GM21447 (cell line): ENCODE results near the gene ZNF879.

Experiments used
- ATAC-seq: cut with Tn5 transposase; IDR thresholded peaks from one replicate; pipeline ENCODE4 v1.9.1; 2021; ENCODE audit not compliant: unreplicated experiment

ZNF879 gene

GRCh38 chr5:179006564-179006963 is 17.0 kb upstream of the ZNF879 start:
- ATAC-seq: no peak

DNA sequence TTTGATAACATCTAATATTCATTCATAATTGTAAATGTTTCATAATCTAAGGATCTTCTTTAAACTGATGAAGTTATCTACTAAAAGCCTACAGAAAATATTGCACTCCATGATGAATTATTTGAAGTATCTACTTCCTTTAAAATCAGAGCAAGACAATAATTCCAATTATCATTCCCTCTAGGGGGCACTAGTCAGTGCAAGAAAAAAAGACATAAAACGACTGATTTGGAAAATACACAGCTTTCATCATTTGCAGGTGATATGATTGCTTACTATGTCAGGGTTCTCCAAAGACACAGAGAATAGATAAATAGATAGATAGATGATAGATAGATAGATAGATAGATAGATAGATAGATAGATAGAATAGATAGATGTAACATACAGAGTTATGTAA is 14.9 kb upstream of the ZNF879 start:
- ATAC-seq: no peak

- ATAC-seq: no peak
Observed at GRCh38 chr5:179033004-179033580, 9.5 kb downstream of the ZNF879 start.

DNA sequence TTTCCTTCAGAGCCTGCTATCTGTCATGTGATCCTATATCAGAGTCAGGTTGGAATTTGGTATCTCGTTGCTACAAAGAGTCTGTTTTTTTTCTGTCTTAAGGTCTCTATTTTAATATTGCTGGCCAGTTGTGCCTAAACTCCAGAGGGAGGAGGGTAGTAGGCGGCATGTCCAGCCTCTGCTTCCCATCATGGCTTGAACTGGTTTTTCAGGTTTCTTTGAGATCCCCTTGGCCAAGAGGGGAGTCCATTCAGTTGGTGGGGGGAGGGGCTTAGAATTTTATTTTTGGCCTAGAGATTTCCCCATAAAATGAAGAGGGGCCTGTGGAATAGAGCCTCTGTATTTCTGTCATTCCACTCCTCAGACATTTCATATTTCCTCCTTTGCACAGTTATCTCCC is 21.2 kb downstream of the ZNF879 start:
- no peak for ATAC-seq

GRCh38 chr5:179051784-179052183 is 28.2 kb downstream of the ZNF879 start:
- no peak for ATAC-seq

DNA sequence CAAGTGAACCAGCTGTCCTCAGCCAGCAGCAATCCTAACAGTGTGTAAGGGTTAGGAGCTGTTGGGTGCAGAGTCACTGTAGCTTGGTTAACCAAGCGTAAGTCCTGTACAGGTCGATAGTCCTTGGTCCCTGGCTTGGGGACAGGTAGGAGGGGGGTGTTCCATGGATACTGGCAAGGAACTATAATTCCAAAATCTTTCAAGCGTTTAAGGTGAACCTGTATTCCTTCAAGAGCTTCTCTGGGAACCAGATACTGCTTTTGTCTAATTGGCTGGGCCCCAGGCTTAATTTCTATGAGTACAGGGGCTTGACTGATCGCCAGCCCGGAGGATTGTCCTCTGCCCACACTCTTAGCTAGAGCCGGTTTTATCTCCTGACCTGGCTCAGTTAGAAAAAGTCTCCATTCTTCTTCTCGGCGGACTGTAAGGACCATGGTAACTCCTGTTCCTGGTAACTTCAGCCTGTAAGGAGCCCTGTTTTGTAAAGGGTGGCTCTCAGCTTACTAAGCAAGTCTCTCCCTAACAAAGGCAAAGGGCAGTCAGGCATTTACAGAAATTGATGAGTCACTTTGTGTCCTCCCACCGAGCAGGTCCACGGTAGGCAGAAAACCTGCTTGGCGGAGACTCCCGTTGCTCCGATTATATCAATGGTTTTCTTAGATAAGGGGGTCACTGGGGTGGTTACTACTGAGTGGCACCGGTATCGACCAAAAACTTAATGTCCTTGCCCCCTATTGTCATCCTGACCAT is 30.6 kb downstream of the ZNF879 start:
- no peak for ATAC-seq

GRCh38 chr5:179054876-179055275 is 31.3 kb downstream of the ZNF879 start:
- ATAC-seq: no peak

DNA sequence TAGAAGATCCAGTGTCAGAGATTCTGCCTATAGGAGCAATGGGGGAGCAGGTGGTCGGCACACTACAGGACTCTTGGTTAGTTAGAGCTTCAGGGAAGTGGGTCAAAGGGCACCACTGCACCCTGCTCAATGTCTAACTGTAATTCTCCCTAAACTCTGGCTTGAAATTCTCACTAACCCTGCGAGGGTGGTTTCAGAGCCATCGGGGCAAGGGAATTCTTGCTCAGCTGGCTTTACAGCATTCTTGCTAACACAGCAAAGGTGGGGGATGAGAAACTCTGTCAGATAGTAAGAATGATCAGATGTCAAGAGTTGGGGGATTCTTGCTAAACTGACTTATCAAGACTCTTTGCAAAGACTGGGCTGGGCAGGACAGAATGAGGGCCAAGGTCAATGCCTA is 31.8 kb downstream of the ZNF879 start:
- no peak for ATAC-seq

DNA sequence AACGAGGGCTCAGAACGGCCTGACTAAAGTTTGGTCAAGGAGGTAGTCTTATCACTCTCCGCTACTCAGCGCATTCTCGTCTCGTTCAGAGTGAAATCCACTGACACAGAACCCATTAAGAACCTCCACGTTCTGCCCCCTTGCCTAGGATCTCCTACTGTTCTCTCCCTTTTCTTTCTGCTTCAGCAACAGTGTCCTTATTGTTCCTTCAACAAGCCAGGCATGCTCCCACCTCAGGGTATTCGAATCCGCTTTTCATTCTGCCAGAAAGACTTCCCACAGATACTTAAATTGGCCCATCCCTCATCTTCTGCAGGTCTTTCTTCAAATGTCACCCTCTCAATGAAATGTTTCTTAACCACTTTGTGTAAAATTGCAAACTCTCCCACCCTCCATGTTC is 32.2 kb downstream of the ZNF879 start:
- no peak for ATAC-seq

GRCh38 chr5:179060116-179061008 is 36.8 kb downstream of the ZNF879 start, which contains the start of gene ZNF354C:
TSS of gene ZNF354C (plus strand) at chr5:179060373. CDS start at chr5:179062069, 1,696 bp downstream.
- ATAC-seq: no peak

DNA sequence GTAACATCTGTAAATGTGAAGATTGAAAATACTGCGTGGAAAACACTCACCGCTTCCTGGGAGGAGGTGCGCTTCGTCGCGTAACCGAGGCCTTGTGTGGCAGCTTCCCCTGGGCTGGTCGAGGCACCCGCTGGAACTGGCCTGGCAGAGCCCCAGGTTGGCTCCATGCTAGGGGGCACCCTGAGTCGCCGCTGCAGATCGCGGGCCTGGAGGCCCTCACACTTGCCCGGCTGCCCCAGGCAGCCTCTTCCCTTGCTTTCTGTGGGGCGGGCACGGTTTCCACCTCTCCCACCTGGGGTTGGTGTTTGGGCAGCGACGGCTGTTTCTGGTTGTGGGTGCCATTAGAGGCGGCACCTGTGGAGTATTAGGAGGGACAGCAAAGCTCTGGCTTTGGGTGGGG is 37.4 kb downstream of the ZNF879 start:
- ATAC-seq: no peak

- no peak for ATAC-seq
Observed at GRCh38 chr5:179065703-179066102, 42.1 kb downstream of the ZNF879 start.

GRCh38 chr5:179079165-179079987 is 55.8 kb downstream of the ZNF879 start:
- ATAC-seq: no peak

DNA sequence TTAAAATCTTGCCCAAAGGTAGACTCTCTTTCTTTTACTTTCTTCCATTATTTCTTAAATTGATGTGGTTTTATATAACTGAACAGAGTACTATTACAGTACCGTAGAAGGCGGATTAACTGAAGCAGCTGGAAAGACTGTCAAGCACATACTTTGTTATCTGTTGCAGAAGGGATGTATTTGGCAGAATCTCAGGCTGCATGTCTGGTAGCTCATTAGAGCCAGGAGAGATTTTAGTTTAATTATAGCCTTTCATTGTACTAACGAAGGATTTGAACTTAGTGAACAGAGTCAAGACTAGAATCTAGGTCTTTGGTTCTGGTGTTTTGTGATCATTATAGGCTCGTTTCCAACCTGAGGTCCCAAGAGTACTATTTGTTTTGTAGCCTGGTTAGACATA is 57.1 kb downstream of the ZNF879 start:
- no peak for ATAC-seq
